Skin of body (tissue), 2 donors: ENCODE results near the gene FATE1. TPM values are rescaled to one million over a fixed set of nuclear protein-coding genes. Genes with fewer than 3 reads are reported as not detected.
A peak's percentile ranks its signal among the peaks of the same experiment; 100 is the strongest.

ENCODE experiments used
- DNase-seq: peaks from one replicate; lab custom pipeline; 2025; lab: John Stamatoyannopoulos, UW
- total RNA-seq: library from RNA; depleted of rRNA; stranded (reverse); fragments of >200 nt; gene quantifications from one replicate; pipeline ENCODE4 v1.2.3, GENCODE V29; 2014

Gene FATE1
- total RNA-seq, 1 donor from 2014 or later: 0.20 TPM

- DNase-seq: no peak
Observed at GRCh38 chrX:151742311-151742710, 26.5 kb downstream of the FATE1 start.

DNA sequence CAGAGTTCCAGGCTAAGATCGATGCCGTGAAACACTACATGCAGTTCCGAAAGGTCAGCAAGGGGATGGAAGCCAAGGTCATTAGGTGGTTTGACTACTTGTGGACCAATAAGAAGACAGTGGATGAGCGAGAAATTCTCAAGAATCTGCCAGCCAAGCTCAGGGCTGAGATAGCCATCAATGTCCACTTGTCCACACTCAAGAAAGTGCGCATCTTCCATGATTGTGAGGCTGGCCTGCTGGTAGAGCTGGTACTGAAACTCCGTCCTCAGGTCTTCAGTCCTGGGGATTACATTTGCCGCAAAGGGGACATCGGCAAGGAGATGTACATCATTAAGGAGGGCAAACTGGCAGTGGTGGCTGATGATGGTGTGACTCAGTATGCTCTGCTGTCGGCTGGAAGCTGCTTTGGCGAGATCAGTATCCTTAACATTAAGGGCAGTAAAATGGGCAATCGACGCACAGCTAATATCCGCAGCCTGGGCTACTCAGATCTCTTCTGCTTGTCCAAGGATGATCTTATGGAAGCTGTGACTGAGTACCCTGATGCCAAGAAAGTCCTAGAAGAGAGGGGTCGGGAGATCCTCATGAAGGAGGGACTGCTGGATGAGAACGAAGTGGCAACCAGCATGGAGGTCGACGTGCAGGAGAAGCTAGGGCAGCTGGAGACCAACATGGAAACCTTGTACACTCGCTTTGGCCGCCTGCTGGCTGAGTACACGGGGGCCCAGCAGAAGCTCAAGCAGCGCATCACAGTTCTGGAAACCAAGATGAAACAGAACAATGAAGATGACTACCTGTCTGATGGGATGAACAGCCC is 28.0 kb downstream of the FATE1 start:
- DNase-seq: no peak

DNA sequence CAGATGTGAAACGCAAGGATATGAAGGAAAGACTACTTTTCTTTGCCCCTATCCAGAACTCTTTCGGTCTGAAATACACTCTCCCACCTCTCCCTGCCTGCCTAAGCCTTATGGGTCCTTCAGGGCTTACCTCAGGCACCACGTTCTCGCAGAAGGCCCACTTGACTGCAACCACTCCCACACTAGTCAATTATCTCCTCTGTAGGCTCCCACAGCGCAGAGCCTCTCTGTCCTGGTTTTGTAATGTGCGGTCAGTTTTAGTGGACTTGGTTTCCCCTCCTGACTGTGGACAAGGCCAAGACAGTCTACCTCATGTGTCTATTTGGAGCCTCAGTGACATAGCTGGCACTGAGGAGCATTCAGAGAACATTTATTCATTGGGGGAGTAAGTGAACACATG is 29.8 kb downstream of the FATE1 start:
- no peak for DNase-seq

GRCh38 chrX:151746502-151746901 is 30.7 kb downstream of the FATE1 start:
- DNase-seq: no peak

DNA sequence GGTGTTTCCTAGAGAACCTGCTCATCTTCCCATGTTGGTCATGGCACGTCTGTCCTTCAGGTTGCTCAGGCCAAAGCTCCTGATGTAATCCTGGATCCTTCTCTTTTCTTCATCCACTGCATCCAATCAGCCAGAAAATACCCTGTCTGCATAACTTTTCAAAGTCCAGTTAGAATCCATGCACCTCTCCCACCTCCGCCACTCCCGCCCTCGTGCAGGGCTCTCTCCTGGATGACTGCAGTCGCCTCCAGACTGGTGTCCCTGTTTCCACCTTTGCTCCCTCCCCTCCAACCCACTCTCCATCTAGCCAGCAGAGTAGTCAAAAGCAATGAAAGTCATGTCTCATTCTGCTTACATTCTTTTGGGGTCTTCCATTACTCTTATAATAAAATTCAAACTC is 34.7 kb downstream of the FATE1 start:
- no peak for DNase-seq

DNA sequence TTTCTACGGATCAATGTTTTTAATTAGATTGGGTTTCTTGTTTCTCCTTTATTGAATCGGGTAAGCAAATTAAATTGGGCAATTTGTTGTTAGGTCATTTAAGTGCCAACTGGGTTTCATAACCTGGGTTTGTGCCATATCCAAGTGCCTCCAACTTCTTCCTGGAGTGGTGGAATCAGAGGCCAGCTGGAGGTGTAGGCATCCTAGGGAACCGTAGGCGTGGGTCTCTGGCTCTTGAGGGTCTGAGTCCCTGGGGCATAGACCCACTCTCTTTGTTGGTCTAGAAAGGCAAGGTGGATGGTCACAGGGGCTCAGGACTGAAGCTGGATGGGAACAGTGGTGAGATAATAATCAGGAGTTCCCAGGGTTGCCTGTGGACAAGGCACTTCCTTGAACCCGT is 37.0 kb downstream of the FATE1 start:
- DNase-seq: no peak

DNA sequence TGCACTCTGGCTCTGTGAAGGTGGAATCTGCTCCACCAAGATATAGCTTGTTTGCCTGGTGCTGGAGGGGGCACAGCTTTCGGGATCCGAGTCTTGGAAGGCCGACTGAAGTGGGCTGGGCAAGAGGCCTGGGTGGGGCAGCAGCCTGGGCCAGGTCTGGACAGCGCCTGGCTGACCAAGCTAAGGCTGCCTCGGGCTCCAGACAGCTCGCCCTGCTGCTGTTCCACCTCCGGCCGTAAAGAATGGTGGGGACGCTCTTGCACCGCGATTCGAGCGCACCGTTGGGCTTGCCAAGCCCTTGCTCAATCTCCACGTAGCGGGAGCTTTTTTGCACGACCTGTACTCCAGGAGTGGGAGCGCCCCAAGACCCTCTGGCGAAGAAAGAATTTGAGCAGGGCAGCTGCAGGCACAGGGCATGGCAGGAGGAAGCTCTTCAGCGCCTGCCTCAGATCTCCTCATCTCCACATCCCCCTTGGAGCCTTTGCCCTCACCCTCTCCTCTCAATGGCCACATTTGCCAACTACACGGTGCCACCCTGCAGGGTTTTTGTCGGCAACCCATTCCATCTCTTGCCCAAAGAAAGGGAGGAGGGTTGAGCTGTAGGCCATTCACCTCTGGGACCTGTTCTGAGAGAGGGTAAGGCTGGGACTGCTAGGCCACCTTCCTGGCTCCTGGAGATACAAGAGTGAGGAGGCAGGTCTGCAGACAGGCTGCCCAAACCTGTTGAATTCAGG is 37.6 kb downstream of the FATE1 start:
- DNase-seq: peak; percentile 18

DNA sequence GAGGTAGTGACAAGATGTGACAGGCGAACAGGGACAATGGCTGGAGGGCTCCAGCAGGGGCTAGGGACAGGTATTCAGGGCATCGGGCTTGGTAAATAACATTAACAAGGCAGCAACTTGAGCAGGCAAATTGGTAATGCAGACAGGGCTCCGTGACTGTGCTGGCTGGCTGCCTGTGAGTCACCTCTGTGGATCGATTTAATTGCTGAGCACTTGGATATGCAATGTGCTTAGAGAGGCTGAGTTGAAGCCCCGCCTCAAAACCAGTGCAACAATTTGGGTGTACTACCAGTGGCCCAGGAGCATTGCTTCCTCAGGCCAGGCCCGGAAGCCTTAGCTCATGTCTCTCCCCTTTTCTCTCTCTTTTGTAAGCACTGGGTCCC is 38.2 kb downstream of the FATE1 start:
- DNase-seq: no peak

GRCh38 chrX:151754641-151755215 is 38.9 kb downstream of the FATE1 start:
- DNase-seq: no peak

- DNase-seq: no peak
Observed at GRCh38 chrX:151759041-151759708, 43.3 kb downstream of the FATE1 start.

- no peak for DNase-seq
Observed at GRCh38 chrX:151762802-151763201, 47.0 kb downstream of the FATE1 start.

- no peak for DNase-seq
Observed at GRCh38 chrX:151763711-151764110, 47.9 kb downstream of the FATE1 start.

DNA sequence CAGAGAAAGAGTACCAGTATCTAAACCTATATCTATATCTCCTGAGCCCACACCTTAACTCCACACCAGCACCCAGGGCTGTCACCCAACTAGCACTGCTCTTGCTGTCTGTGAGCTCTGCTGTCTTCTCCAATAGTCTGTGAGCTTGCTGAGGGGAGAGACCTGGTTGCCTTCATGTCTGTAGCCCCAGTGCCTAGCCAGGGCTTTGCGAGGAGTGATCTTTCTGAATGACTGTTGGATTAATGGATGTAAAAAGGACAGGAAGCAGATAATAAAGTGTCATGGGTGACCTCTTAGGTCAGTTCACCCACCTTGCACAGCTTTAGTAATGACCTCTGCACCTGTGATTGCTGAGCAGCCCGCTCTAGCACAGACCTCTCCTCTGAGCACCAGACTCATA is 49.2 kb downstream of the FATE1 start:
- DNase-seq: no peak

GRCh38 chrX:151771726-151772125 is 55.9 kb downstream of the FATE1 start:
- no peak for DNase-seq

Other genes starting within 250 kb of the FATE1 start
- not detected for gene PASD1, start 152.4 kb upstream of the FATE1 start, total RNA-seq
- 13.8 TPM for gene PRRG3, start 20.6 kb upstream of the FATE1 start, total RNA-seq
- gene CNGA2, start 18.7 kb downstream of the FATE1 start, total RNA-seq: not detected
- not detected for gene MAGEA4, start 196.9 kb downstream of the FATE1 start, total RNA-seq